GM12878 (cell line): Measurements from ENCODE around the gene FBXW7.

ENCODE experiments used
- CTCF ChIP-seq, 3 experiments: IDR thresholded peaks in 2 of 3; conservative IDR thresholded peaks in 1 of 3; 2 replicates each; pipeline ENCODE4 v1.5.1; 2011; ENCODE audit warnings: low read depth in 3 of 3, low read length in 3 of 3, mild to moderate bottlenecking in 3 of 3, control low read depth in 2 of 3, moderate library complexity in 2 of 3, inconsistent platforms in 1 of 3, mixed read lengths in 1 of 3; ENCODE audit not compliant: control insufficient read depth in 2 of 3, insufficient read depth in 1 of 3; ENCODE audit errors: extremely low read depth in 1 of 3
- E4F1 ChIP-seq: fragments of 450-650 bp; IDR thresholded peaks from 2 replicates; pipeline ENCODE4 v1.6.1; 2018; ENCODE audit warnings: borderline replicate concordance, mild to moderate bottlenecking; ENCODE audit not compliant: partially characterized antibody
- EP300 ChIP-seq, 2 experiments: fragments of 150-350 bp in 1 of 2; IDR thresholded peaks; 2 replicates each; pipeline ENCODE4 v1.6.1; 2011 to 2012; ENCODE audit warnings: low read depth in 2 of 2, low read length in 2 of 2, borderline replicate concordance in 1 of 2, improper control_type of control experiment in 1 of 2, inconsistent platforms in 1 of 2; ENCODE audit not compliant: control insufficient read depth in 1 of 2
- EZH2 ChIP-seq: IDR thresholded peaks from 2 replicates; pipeline ENCODE4 v1.6.1; 2012; ENCODE audit warnings: low read depth, mild to moderate bottlenecking, control low read depth, inconsistent platforms, low read length, borderline replicate concordance; ENCODE audit not compliant: control insufficient read depth
- MLLT1 ChIP-seq: fragments of 450-650 bp; IDR thresholded peaks from 2 replicates; pipeline ENCODE4 v1.6.1; 2016; ENCODE audit warnings: mild to moderate bottlenecking
- NBN ChIP-seq: fragments of 450-650 bp; IDR thresholded peaks from 2 replicates; pipeline ENCODE4 v1.6.1; 2016
- POLR2AphosphoS5 ChIP-seq: IDR thresholded peaks from 2 replicates; pipeline ENCODE4 v1.6.1; 2011; ENCODE audit warnings: mild to moderate bottlenecking, low read length, inconsistent platforms
- RB1 ChIP-seq: fragments of 450-650 bp; formaldehyde crosslinking; IDR thresholded peaks from 2 replicates; pipeline ENCODE4 v1.6.1; 2017; ENCODE audit warnings: mild to moderate bottlenecking, borderline replicate concordance
- RFX5 ChIP-seq: IDR thresholded peaks from 2 replicates; pipeline ENCODE4 v1.6.1; 2011; ENCODE audit warnings: low read depth, low read length, improper control_type of control experiment
- USF1 ChIP-seq: IDR thresholded peaks from 2 replicates; pipeline ENCODE4 v1.6.1; 2011; ENCODE audit warnings: borderline replicate concordance, low read depth, mild to moderate bottlenecking, moderate library complexity, mixed read lengths, low read length; ENCODE audit not compliant: insufficient read depth; ENCODE audit errors: extremely low read length

DNA sequence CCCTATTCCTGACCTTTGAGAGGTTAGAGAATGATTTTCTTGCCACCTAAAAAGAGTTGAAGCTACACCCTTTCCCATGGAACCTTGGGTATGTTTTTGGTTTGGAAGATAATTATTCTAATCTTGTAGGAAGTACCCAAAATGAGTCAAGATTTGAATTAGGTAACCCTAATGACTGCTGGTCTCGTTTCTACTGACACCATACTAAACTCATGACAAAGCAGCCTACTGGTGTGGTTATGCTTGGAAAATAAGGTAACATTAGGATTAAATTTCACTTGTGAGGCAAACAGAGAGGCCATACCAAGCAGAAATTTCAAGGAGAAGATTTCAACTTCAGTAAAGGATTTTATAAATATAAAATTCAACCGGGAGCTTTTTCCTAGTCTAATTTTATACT, 107.9 kb downstream of the FBXW7 start:
- TF ChIP-seq USF1 (no peak), RFX5 (no peak), CTCF (IDR thresholded peaks at IDR 0.05 in 2 of 3, conservative IDR thresholded peaks at IDR 0.05 in 1 of 3; ENCODE audit: control insufficient read depth in 2 of 3, extremely low read depth in 1 of 3, insufficient read depth in 1 of 3, low read depth in 3 of 3, low read length in 3 of 3) (no peak), EZH2 (no peak), NBN (no peak), RB1 (no peak), MLLT1 (no peak), POLR2AphosphoS5 (no peak), E4F1 (no peak), EP300 (IDR thresholded peaks at IDR 0.05; ENCODE audit: borderline replicate concordance in 1 of 2, control insufficient read depth in 1 of 2, low read depth in 2 of 2, low read length in 2 of 2) (no peak)
